ENCODE measurements around the gene ENTR1. TPM values are rescaled to one million over a fixed set of nuclear protein-coding genes. Genes with fewer than 3 reads are reported as not detected.
A peak's percentile ranks its signal among the peaks of the same experiment; 100 is the strongest.

The ENTR1 gene
- total RNA-seq, 4 donors from 2014 or later: 37.4 to 93.0 (median 49.7) TPM

DNA sequence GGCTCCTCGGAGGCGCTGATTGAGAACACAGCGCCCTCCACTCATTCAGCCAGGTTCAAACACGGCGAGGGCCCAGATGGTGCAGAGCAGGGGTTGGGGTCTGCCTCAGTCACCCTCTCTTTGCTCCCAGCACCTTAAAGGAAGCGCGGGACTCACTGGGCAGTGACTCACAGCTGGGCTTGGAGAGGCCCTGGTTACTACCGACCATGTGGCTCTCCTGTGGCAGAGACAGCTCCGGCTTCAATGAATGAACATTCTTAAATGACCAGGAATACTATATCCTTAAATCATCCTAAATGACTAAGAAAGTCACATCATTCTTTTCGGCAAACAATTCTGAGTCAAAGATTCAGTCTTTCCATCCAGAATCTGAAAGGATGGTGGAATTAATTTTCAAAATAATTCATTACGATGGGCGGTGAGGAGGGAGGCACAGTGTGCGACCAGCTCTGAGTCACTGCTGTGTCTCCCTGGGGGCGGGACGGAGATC lies 30.8 kb upstream of the ENTR1 start:
- WGBS: 88% methylated on average over 15 of the region's 15 CpGs
- TF ChIP-seq, protein P1, sequence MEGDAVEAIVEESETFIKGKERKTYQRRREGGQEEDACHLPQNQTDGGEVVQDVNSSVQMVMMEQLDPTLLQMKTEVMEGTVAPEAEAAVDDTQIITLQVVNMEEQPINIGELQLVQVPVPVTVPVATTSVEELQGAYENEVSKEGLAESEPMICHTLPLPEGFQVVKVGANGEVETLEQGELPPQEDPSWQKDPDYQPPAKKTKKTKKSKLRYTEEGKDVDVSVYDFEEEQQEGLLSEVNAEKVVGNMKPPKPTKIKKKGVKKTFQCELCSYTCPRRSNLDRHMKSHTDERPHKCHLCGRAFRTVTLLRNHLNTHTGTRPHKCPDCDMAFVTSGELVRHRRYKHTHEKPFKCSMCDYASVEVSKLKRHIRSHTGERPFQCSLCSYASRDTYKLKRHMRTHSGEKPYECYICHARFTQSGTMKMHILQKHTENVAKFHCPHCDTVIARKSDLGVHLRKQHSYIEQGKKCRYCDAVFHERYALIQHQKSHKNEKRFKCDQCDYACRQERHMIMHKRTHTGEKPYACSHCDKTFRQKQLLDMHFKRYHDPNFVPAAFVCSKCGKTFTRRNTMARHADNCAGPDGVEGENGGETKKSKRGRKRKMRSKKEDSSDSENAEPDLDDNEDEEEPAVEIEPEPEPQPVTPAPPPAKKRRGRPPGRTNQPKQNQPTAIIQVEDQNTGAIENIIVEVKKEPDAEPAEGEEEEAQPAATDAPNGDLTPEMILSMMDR (IDR thresholded peaks at IDR 0.05): no peak
- TF ChIP-seq POLR2AphosphoS5 (IDR thresholded peaks at IDR 0.05) (no peak), POLR2A (IDR thresholded peaks at IDR 0.05) (no peak), EP300 (IDR thresholded peaks at IDR 0.05) (no peak)
- peaks cover 58% of the 10 kb centered on the region for H3K36me3 ChIP-seq
- no peak overlapping the region for H3K4me3 ChIP-seq
- H3K27ac ChIP-seq: no peak overlapping the region
- H3K9me3 ChIP-seq: no peaks in the 10 kb centered on the region
- no peak for DNase-seq (ENCODE audit: low spot score in 2 of 2)
- H3K4me1 ChIP-seq: peaks cover 35% of the 10 kb centered on the region
- no peaks in the 10 kb centered on the region for H3K27me3 ChIP-seq

DNA sequence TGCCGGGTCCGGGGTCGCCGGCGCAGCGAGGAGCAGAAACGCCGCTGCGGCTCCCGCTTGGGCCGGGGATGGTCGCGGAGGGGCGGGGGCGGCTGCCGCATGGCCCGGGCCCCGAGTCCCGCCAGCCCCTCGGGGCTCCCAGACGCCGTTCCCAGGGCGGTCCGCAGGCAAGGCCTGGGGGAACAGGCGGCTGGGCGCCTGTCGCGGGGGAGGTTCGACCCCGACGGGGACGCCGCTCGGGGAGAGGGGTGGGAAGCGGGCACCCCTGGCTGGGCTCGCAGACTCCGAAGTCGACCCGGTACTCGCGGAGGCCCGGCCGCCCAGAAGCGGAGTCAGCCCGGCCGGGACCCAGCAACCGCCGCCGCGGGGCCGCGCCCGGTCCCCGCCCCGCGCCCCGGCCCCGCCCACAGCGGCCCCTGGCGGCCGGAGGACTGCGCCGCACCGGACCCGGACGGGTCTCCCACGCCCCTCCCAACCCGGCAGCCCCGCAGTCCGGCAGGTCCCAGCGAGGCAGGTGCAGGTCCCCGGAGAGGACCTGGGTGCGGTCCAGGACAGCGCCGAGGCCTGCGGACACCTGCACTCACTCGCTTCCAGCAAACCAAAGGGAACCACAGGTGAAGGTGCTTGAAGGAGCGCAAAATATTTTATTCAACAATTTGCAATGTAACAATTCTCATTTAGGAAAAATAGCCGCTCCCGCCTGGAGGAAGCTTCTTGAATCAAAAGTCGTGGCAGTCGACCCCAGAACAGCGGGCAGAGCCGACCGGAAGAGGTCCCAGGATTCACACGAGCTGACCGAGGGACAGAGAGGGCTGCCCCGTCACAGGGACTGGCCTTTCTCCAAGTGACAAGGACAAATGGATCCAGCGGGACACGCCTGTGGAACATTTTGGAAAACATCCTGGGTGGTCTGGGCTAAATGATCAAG lies 29.3 kb upstream of the ENTR1 start, which contains the start of gene INPP5E:
TSS of gene INPP5E (minus strand) at position 365 of the 928 bp plus-strand sequence. CDS start 426 bp downstream, outside the sequence.
- Histone ChIP-seq H3K36me3 (peaks cover 46% of the 10 kb centered on the region), H3K4me1 (peaks cover 35% of the 10 kb centered on the region), H3K4me3 (peak within 1 kb of the TSS; percentile 95), H3K27me3 (no peaks in the 10 kb centered on the region), H3K9me3 (no peaks in the 10 kb centered on the region), H3K27ac (peak within 1 kb of the TSS; percentile 72)
- DNase-seq (ENCODE audit: low spot score in 2 of 2): no peak
- WGBS: 32% methylated on average over 15 of the region's 90 CpGs
- TF ChIP-seq POLR2AphosphoS5 (IDR thresholded peaks at IDR 0.05): no peak
- TF ChIP-seq, protein P1 (IDR thresholded peaks at IDR 0.05): peak; percentile 57 to 78
- TF ChIP-seq POLR2A (IDR thresholded peaks at IDR 0.05): no peak
- TF ChIP-seq EP300 (IDR thresholded peaks at IDR 0.05): no peak

DNA sequence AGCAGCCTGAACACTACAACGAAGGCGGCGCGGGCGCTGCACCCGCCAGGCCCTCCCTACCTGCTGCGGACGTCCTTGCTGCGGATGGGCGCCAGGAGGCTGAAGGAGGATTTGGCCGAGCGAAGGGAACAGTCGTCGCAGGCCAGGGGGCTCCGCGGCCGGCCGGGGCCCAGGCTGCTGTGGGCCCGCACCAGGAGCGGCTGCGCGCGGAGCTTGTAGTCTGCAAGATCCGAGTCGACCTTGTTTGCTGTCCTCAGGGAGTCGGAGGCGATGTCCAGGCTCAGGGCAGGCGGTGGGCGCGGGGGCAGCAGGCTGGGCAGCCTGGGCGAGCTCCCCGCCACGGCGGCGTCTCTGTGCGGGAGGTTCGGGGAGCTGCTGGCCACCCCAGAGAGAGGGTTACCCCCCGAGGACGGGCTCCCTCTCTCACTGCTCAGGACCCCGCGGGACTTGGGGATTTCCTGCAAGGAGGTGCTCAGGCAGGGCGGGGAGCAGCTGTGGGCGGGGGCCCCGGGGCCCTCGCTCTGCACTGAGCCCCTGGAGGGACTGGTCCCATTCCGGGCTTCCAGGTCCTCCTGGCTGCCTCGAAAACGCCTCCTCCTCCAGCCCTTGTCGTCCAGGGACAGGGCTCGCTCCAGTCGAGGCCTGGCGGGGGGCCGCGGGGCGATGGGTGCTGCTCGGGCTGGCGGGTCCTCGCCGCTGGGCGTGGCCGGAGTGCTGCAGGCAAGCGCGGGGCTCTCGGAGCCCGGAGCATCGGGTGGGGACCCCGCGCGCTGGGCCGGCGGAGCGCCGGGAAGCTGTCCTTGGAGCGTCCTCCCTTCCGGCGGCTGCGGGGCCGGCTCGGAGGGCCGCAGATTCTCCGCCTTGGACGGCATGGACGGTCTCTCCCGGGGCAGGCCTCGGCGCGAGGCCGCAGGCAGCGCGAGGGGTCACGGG lies 28.4 kb upstream of the ENTR1 start:
- H3K4me3 ChIP-seq: peak overlapping the region; percentile 95
- H3K4me1 ChIP-seq: peaks cover 35% of the 10 kb centered on the region
- under 1% methylated on average over 12 of the region's 91 CpGs for WGBS
- peak overlapping the region; percentile 72 for H3K27ac ChIP-seq
- H3K9me3 ChIP-seq: no peaks in the 10 kb centered on the region
- TF ChIP-seq POLR2AphosphoS5 (IDR thresholded peaks at IDR 0.05) (no peak), EP300 (IDR thresholded peaks at IDR 0.05) (no peak), POLR2A (IDR thresholded peaks at IDR 0.05) (no peak)
- TF ChIP-seq, protein P1 (IDR thresholded peaks at IDR 0.05): no peak
- peaks cover 37% of the 10 kb centered on the region for H3K36me3 ChIP-seq
- DNase-seq (ENCODE audit: low spot score in 2 of 2): no peak
- no peaks in the 10 kb centered on the region for H3K27me3 ChIP-seq

DNA sequence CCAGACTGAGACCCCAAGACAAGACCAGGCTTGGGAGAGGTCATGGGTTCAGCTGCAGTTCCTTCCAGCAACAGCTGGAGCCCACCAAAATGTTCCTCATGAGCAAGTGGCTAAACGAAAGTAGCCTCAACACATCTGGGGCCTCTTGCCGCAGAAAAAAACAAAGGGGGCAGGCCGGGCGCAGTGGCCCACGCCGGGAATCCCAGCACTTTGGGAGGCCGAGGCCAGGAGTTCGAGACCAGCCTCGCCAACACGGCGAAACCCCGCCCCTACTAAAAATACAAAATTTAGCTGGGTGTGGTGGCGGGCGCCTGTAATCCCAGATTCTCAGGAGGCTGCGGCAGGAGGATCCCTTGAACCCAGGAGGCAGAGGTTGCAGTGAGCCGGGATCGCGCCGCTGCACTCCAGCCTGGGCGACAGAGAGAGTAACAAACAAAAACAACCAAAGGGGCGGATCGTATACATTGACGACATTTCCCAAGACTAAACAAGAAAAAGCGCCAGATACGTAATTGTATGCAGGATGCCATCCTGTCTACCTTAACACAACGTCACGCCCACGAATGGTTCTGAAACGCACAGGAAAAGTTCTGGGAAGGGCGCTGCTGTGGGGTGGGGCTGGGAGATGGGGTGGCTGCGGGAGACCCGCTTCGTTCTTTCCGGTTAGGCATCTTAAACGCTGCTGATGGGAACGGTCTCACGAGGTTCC lies 27.6 kb upstream of the ENTR1 start:
- 39% methylated on average over 37 of the region's 37 CpGs for WGBS
- TF ChIP-seq POLR2A (IDR thresholded peaks at IDR 0.05): no peak
- no peak for TF ChIP-seq POLR2AphosphoS5 (IDR thresholded peaks at IDR 0.05)
- TF ChIP-seq, protein P1 (IDR thresholded peaks at IDR 0.05): no peak
- TF ChIP-seq EP300 (IDR thresholded peaks at IDR 0.05): no peak
- Histone ChIP-seq H3K27ac (no peak overlapping the region), H3K27me3 (no peaks in the 10 kb centered on the region), H3K9me3 (no peaks in the 10 kb centered on the region), H3K4me3 (peak overlapping the region; percentile 95), H3K4me1 (peaks cover 35% of the 10 kb centered on the region), H3K36me3 (peaks cover 34% of the 10 kb centered on the region)
- DNase-seq (ENCODE audit: low spot score in 2 of 2): peak in 1 of 2 donors; percentile 71
